ENCODE results near the gene UST. TPM values are rescaled to one million over a fixed set of nuclear protein-coding genes. Genes with fewer than 3 reads are reported as not detected.
"Not testable (repeated sequence)": the region's sequence is repeated elsewhere in the genome, so short reads cannot be mapped to it uniquely, and the experiment has no call there.

UST gene
- total RNA-seq, 2 experiments from 2014 or later = 1.4 to 4.1 TPM

- BruUV-seq (replicated peaks) = no TSS peak
- H2AFZ ChIP-seq (ENCODE audit: low read length) = no peak overlapping the region
- no peak overlapping the region for H3K4me2 ChIP-seq (ENCODE audit: low read length)
- H3K27ac ChIP-seq (ENCODE audit: low read depth, low read length, poor library complexity, severe bottlenecking) = no peak overlapping the region
- no peaks in the 10 kb centered on the region for H3K9me3 ChIP-seq (ENCODE audit: low read length)
- H3K4me1 ChIP-seq (ENCODE audit: insufficient read depth, low read length, poor library complexity, severe bottlenecking) = no peaks in the 10 kb centered on the region
- CTCF ChIA-PET (ENCODE audit: unreplicated experiment) = no interaction called here
- no peak overlapping the region for H3K4me3 ChIP-seq (ENCODE audit: low read depth, low read length, poor library complexity, severe bottlenecking)
- no peak for DNase-seq (ENCODE audit: low spot score)
- no peaks in the 10 kb centered on the region for H3K9me2 ChIP-seq (ENCODE audit: insufficient read depth, low read length)
- no peaks in the 10 kb centered on the region for H3K79me2 ChIP-seq (ENCODE audit: insufficient read depth, low read depth, low read length)
- TF ChIP-seq CTCF (conservative IDR thresholded peaks at IDR 0.05; ENCODE audit: low read length) (no peak), EZH2phosphoT487 (IDR thresholded peaks at IDR 0.05; ENCODE audit: borderline replicate concordance, low read depth, low read length) (no peak)
- intact Hi-C loops (cut with micrococcal nuclease; ENCODE audit: unreplicated experiment) = no loop called here
- H4K20me1 ChIP-seq (ENCODE audit: insufficient read depth, low read length) = no peaks in the 10 kb centered on the region
- no peaks in the 10 kb centered on the region for H3K36me3 ChIP-seq (ENCODE audit: insufficient read depth, low read length)
- POLR2A ChIA-PET = interaction anchor here (0.6 kb wide), 1 partner anchor 508 kb away, joined by 5 read pairs; no protein-coding TSS in a partner anchor
These were observed 160.7 kb downstream of the UST start for GRCh38 chr6:148907573-148907972.

GRCh38 chr6:148912252-148912651 is 165.4 kb downstream of the UST start:
- ChIA-PET POLR2A (no interaction called here), CTCF (ENCODE audit: unreplicated experiment) (no interaction called here)
- DNase-seq (ENCODE audit: low spot score) = no peak
- Histone ChIP-seq H3K27ac (ENCODE audit: low read depth, low read length, poor library complexity, severe bottlenecking) (no peak overlapping the region), H3K9me2 (ENCODE audit: insufficient read depth, low read length) (no peaks in the 10 kb centered on the region), H3K4me2 (ENCODE audit: low read length) (no peak overlapping the region), H3K9me3 (ENCODE audit: low read length) (no peaks in the 10 kb centered on the region), H3K36me3 (ENCODE audit: insufficient read depth, low read length) (no peaks in the 10 kb centered on the region), H4K20me1 (ENCODE audit: insufficient read depth, low read length) (no peaks in the 10 kb centered on the region), H2AFZ (ENCODE audit: low read length) (no peak overlapping the region), H3K79me2 (ENCODE audit: insufficient read depth, low read depth, low read length) (no peaks in the 10 kb centered on the region), H3K4me3 (ENCODE audit: low read depth, low read length, poor library complexity, severe bottlenecking) (no peak overlapping the region), H3K4me1 (ENCODE audit: insufficient read depth, low read length, poor library complexity, severe bottlenecking) (no peaks in the 10 kb centered on the region)
- BruUV-seq (replicated peaks) = no TSS peak
- TF ChIP-seq EZH2phosphoT487 (IDR thresholded peaks at IDR 0.05; ENCODE audit: borderline replicate concordance, low read depth, low read length) (no peak), CTCF (conservative IDR thresholded peaks at IDR 0.05; ENCODE audit: low read length) (no peak)
- intact Hi-C loops (cut with micrococcal nuclease; ENCODE audit: unreplicated experiment) = no loop called here

GRCh38 chr6:148915810-148916209 is 169.0 kb downstream of the UST start:
- H3K4me1 ChIP-seq (ENCODE audit: insufficient read depth, low read length, poor library complexity, severe bottlenecking) = no peaks in the 10 kb centered on the region
- H3K27ac ChIP-seq (ENCODE audit: low read depth, low read length, poor library complexity, severe bottlenecking) = no peak overlapping the region
- H4K20me1 ChIP-seq (ENCODE audit: insufficient read depth, low read length) = no peaks in the 10 kb centered on the region
- no peaks in the 10 kb centered on the region for H3K36me3 ChIP-seq (ENCODE audit: insufficient read depth, low read length)
- H3K4me3 ChIP-seq (ENCODE audit: low read depth, low read length, poor library complexity, severe bottlenecking) = no peak overlapping the region
- ChIA-PET POLR2A (interaction anchor here (1.1 kb wide), 1 partner anchor 12 kb away, joined by 3 read pairs; no protein-coding TSS in a partner anchor), CTCF (ENCODE audit: unreplicated experiment) (no interaction called here)
- no peak overlapping the region for H3K4me2 ChIP-seq (ENCODE audit: low read length)
- H2AFZ ChIP-seq (ENCODE audit: low read length) = no peak overlapping the region
- no peak for TF ChIP-seq EZH2phosphoT487 (IDR thresholded peaks at IDR 0.05; ENCODE audit: borderline replicate concordance, low read depth, low read length)
- no peak for TF ChIP-seq CTCF (conservative IDR thresholded peaks at IDR 0.05; ENCODE audit: low read length)
- no peaks in the 10 kb centered on the region for H3K9me2 ChIP-seq (ENCODE audit: insufficient read depth, low read length)
- no TSS peak for BruUV-seq (replicated peaks)
- H3K9me3 ChIP-seq (ENCODE audit: low read length) = no peaks in the 10 kb centered on the region
- no peaks in the 10 kb centered on the region for H3K79me2 ChIP-seq (ENCODE audit: insufficient read depth, low read depth, low read length)
- DNase-seq (ENCODE audit: low spot score) = no peak
- intact Hi-C loops (cut with micrococcal nuclease; ENCODE audit: unreplicated experiment) = no loop called here

- intact Hi-C loops (cut with micrococcal nuclease; ENCODE audit: unreplicated experiment); H3K79me2 ChIP-seq (ENCODE audit: insufficient read depth, low read depth, low read length); H3K4me3 ChIP-seq (ENCODE audit: low read depth, low read length, poor library complexity, severe bottlenecking); H3K9me2 ChIP-seq (ENCODE audit: insufficient read depth, low read length); BruUV-seq (replicated peaks); H3K4me2 ChIP-seq (ENCODE audit: low read length); H3K36me3 ChIP-seq (ENCODE audit: insufficient read depth, low read length); DNase-seq (ENCODE audit: low spot score); H3K4me1 ChIP-seq (ENCODE audit: insufficient read depth, low read length, poor library complexity, severe bottlenecking); CTCF ChIA-PET (ENCODE audit: unreplicated experiment); H3K9me3 ChIP-seq (ENCODE audit: low read length); H3K27ac ChIP-seq (ENCODE audit: low read depth, low read length, poor library complexity, severe bottlenecking); H2AFZ ChIP-seq (ENCODE audit: low read length); H4K20me1 ChIP-seq (ENCODE audit: insufficient read depth, low read length): not testable (repeated sequence)
- POLR2A ChIA-PET = interaction anchor here (1.1 kb wide), 1 partner anchor 12 kb away, joined by 3 read pairs; no protein-coding TSS in a partner anchor
These were observed 169.7 kb downstream of the UST start for GRCh38 chr6:148916485-148916884.

Data from OCI-LY7 (cell line).